GM18507 (cell line): ENCODE data around the gene B3GALT4.

ENCODE experiments used
- DNase-seq: peaks from one replicate; pipeline ENCODE4 v3.0.0; 2011; ENCODE audit warnings: low read depth; ENCODE audit not compliant: insufficient read length; ENCODE audit errors: extremely low spot score
- FAIRE-seq: peaks from 2 replicates; lab custom pipeline; 2011; peaks lifted over from hg19 to GRCh38; lab: Jason Lieb, UNC

The B3GALT4 gene

DNA sequence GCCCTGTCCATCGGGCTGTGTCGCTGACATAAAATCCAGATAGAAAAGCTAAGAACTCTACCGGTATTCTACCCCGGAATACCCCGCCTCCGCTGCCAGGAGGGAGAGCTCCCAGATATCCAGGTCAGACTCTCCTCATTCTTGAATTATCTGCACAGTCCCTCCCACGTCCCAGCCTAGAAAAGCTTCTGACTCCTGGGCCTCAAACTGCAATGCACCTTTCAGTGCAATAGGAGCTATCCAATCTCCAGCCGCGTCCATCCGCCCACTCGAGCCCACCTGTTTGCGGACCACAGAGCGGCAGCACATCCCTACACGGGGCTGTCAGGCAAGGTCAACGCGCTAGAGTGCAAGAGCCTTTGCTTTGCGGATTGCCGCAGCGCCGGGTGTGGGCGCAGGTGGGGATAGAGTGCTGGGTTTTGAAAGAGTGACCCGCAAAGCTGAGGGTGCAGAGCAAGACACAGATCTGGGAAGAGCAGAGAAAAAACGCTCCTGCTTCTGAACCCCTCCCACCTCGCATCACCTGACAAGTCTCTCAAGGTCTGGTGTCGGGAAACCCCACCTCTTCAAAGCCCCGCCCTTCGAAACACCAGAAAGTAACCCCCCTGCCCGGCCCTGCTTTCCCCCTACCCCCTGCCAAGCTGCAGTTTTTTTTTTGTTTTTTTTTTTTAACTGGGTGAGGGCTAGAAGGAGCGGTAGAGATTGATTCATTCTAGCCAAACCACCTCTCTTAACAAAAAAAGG lies 35.6 kb downstream of the B3GALT4 start:
- peak; percentile 88 for FAIRE-seq
- DNase-seq, result peak; percentile 71

DNA sequence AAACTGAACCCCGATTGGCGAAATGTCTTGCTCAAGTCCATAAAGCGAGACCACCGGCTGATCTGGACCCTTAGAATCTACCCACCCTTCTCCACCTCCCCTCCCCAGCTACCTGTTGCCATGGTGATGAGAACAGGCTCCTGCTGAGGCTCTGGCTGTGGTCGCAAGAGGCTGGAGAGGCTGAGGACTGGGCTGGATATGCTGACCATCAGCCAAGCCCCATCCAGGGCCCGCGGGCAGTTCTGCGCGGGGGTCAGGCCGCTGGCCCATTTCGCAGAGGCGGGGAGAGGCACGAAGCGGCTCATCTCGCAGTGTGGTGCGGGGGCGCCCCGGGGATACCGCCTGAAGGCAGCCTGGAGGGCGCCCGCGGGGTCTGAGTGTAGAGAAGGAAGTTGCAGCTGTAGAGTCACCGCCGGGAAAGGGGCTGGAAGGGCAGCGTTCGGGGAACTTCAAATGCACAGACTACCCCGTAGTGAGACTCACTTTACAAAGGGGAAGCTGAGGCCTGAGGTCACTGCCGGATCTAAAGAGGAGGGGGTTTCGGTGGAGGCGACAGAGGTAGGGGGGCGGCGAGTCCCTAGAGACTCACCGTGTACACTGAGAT lies 36.3 kb downstream of the B3GALT4 start:
- no peak for FAIRE-seq

DNA sequence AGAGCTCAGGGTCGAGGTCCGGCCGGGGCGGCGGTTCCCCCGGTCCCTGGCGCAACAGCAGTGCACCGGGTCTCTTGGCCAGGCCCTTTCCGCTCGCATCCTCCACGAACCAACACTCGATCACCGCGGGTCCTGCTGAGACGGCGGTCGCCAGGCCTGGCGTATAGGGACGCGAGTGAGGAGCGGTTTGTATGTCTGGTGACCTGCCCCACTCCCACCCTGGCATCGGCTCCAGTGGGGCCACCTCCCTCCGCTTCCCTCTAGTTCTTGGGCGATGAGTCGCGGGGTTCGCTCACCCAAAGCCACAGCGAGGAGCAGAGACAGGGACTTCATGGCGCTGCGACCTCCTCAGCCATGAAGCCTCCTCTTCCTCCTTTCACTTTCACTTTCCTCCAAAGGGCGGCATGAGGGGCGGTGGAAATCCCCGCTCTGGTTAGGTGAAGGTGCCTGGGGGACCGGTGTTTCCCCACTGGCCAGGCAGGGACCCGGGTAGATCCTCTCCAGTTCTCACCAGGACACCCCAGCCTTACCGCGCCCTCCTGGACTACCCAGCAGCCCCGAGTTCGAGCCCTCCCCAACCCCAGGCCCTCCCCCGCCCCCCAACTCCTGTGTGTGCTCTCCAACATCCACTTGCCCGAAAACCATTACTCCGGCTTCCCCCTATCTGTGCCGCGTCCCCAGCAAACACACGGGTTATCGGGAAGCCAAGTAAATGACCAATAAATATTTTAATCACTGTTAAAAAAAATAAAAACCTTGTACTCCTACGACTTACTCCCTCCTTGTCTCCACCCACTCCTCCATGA lies 37.0 kb downstream of the B3GALT4 start, which contains the start of gene TAPBP:
TSS of gene TAPBP (minus strand) at position 370 of the 806 bp plus-strand sequence. CDS start at position 333, 37 bp downstream.
- DNase-seq (peak; percentile 68), FAIRE-seq (peak; percentile 89)

More for the DNA sequence above, 36.3 kb downstream of the B3GALT4 start:
- DNase-seq, result no peak

DNA sequence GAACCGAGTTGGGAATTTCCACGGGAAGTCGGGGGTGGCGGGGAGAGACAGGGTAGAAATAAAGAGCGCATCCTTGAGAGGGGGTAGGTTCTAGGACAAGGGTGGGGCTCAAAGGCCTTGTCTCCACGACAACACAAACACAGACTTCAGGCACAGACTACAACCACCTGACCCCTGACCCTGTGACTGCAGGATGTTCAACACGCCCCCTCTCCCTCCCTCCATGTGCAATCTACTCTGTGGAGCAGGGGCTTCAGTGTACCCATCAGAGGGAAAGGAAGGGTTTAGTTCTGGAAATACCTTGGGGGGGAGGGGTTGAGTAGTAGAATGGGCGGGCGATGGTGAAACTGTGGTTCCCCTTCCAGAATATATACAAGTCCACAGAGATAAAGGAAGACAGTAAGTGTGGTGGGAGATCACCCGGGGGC lies 37.6 kb downstream of the B3GALT4 start:
- DNase-seq, result no peak
- peak; percentile 67 for FAIRE-seq

DNA sequence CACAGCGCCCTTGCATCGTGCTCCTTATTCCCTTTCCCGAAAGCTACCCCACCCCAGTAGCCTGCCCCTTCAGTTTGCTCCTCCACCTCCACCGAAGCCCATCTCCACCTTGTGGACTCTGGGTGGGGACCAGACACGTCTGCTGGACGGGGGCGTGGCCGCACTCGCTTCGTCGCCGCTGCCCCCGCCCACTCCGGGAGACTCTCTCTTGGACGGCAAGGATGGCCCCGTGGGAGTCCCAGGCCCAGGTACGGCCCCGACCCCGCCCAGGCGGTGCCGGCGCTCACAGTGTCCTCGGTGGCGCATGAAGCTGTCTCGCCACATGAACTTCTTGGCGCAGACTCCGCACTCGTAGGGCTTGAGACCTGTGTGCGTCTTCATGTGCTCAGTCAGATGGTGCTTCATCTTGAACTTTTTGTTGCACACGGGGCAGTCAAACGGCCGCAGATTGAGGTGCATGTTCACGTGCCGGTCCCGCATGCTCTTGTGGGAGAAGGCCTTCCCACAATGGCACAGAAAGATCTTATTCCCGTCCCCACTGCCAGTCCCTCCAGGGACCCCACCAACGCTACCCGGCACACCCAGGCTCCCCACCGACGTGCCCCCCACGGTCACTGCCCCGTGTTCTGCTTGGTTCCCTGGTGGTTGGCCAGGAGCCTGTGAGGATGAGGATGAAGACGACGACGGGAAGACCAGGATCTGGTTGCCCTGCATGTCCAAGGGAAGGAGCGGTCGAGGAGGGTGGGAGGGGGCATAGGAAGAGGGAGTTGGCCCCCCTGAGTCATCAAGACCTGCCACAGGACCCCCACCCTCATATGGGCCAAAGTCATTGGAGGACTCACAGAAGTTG lies 38.2 kb downstream of the B3GALT4 start:
- DNase-seq (no peak), FAIRE-seq (no peak)

DNA sequence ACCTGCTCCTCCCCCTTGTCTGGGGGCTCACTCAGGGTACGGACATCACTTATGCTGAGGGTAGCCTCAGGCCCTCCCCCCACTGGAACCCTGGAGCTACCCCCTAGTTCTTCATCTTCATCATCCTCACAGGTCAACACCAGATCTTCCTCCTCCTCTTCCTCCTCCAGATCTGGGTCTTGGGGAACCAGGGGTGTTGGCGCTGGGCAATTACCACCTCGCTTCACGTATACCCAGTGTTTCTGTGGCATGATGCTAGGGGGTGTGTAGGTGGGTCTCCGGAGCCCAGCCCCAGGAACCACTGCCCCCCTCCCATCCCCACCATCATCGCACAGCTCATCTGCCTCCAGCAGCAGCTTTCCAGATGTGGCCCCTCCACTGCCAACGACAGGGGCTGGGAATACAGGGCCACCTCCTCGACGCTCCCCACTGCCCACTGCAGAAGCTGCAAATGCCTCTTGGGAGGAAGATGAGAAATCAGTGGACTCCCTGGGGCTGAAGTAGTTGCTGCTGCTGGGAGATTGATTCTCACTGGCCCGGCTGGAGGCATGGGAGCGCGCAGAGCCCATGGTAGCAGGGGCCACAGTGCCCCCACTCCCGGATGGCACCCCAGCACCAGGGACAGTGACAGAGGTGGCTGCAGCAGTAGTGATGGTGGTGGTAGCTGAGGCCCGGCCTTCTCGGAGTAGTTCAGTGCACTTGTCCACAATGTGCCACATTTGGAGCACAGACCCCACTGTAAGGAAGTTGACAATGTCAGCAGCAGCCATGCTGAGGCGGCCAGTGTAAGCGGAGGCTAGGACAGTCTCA lies 39.1 kb downstream of the B3GALT4 start:
- DNase-seq (no peak), FAIRE-seq (no peak)

DNA sequence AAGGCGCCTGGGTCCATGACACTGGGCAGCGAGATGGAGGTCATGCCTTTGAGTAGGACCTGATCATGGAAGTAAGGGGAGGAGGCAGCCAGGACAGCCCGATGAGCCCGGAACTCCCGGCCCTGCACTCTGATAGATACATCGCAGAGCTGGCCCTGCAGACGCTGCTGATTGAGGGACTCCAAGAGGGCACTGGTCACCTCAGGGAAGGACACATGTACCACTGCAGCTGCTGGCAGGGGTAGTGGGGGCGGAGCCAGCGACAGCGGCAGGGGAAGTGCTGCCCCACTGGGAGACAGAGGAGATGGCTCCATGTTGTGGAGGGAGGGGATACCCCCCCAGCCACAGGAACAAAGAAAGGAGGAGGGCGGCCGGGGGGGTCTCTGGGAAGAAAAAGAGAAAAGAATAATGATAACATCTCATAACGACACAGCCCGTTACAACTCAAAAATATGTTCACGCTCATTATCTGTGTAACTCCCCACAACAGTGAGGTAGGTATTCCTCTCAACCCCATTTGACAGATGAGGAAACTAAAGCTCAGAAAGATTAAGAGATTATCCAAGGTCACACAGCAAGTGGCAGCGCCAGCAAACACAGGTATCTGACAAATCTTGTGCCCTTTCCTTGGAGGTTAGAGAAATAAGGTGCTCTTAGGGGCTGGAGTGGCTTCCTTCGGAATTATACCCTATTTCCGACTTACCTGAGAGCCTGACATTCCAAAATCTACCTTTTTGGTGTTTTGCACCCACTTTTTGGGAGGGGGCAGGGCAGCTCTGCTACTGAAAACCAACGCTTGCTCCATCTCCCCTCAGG lies 39.9 kb downstream of the B3GALT4 start:
- FAIRE-seq, result no peak
- DNase-seq, result no peak

DNA sequence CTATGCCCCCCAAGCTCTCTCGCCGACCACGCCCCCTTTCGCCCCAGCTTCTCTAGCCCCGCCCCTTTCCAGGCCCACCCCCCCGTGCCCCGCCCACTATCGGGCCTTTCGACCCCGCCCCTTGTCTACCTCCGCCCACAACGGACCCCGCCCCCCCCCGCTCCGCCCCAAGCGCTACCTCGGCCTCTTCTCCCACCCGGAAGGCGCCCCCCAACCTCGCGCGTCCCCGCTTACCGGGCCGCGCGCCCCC lies 40.4 kb downstream of the B3GALT4 start:
- DNase-seq (no peak), FAIRE-seq (no peak)

DNA sequence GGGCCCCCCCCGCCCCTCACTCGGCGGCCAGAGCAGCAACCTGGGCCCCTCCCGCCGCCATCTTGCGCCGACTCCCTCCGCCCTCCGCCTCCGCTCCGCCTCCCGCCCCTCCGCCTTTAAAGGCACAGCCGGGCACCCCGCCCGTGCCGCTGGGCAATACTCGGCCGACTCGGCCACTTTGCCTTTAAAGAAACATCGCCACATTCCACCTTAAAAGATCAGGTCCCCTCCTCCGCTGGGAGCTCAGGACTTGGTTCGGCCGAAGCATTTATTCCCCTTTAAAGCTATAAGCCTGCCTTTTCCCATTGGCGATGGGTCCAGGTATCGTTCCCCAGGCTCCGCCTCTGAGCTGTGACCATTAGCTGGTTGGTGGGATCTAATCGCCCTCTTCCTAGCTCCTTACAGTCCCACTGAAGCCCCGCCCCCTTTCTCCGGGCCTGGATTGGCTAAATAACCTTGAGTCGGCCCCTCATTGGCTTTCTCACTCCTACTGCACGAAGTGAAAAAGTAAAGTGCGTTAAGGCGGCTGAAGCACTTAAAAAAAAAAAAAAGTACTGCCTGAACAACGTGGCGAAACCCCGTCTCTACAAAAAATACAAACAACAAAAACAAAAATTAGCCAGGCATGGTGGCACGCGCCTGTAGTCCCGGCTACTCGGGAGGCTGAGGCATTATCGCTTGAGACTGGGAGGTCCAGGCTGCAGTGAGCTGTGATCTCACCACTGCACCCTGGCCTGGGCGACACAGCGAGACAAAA lies 40.9 kb downstream of the B3GALT4 start, which contains the start of gene ZBTB22:
TSS of gene ZBTB22 (minus strand) at position 76 of the 757 bp plus-strand sequence. CDS start 828 bp downstream, outside the sequence.
- FAIRE-seq, result peak; percentile 95
- peak; percentile 71 for DNase-seq

DNA sequence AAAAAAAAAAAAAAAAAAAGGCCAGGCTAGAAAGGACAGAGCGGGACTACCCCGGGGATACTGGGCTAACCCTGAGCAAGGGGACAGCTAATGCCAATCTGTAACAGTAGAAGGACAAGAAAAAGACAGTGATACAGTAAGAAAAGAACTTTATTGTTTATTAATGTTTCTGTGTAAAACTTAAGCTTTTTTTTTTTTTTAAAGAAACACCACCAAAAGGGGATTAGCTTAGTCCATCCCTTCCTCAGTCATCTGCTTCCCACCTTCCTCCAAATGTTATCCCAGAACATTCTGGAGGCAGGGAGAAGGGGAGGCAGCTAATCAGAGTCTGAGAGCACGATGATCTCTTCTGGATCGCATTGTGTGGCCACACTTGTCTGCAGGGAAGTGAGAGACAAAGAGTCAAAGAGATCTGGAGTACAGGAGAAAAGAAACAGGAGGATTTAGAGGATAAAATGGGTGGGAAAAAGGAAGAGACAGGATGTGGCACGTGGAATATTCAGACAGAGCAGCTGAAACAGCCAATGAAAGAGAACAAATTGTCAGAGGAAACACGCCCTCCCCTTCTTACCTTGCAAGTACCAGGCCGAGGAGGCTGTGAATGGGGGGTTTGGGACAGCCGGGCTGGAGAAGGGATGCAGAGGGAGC lies 41.6 kb downstream of the B3GALT4 start:
- FAIRE-seq, result no peak
- no peak for DNase-seq

DNA sequence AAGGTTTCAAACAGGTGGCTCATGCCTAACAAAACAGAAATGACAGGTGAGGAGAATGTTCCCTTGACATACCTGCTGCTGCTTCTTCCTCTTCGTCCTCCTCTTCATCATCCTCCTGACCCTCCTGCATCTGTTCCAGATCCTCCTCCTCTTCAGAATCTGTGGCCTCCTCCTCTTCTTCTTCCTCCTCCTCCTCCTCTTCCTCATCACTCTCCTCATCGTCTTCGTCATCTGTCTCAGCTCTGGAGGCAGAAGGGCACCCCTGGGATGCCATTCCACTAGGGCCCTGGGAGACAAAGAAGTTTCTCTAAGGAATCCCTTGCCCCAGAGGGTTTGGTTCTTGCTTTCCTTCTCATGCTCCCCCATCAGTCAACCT lies 43.0 kb downstream of the B3GALT4 start:
- DNase-seq, result no peak
- no peak for FAIRE-seq

DNA sequence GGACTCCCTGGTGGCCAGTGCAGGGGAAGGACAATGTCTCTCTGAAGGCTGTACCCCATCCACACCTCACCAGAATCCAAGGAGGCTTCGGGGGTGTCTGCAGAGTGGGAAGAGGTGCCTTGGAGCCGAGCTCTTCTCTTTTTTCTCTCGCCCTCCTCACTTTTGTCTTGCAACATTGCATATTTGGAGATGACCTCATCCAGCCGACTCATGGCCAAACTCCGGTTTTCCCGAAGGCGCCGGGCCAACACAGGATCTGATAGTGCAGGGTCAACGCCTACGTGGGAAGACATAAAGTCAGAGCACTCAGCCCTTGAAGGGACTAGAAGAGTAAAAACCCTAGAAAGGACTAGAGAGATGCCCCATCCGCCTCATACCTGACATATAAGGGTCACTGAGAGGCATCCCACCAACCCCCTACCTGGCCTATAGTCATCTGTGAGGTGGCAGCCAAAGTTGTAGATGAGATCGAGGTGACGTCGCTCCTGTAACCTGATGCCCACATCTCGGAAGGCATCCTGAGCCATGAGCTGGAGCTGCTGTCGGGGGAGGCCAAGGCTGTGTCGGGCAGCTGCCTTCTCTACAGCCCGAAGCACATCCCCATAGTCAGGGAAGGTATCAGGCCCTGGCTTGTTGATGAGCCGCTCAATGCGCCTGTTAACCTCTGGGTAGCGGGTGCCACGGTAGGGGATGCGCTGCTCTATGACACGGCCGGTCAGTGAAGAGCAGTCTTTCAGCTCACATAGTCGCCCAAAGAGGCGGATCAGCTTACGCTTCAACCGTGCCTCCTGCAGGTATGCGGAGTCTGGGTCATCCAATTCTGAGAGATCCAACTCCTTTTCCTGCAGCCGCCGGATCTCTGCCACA lies 43.6 kb downstream of the B3GALT4 start:
- no peak for FAIRE-seq
- no peak for DNase-seq

DNA sequence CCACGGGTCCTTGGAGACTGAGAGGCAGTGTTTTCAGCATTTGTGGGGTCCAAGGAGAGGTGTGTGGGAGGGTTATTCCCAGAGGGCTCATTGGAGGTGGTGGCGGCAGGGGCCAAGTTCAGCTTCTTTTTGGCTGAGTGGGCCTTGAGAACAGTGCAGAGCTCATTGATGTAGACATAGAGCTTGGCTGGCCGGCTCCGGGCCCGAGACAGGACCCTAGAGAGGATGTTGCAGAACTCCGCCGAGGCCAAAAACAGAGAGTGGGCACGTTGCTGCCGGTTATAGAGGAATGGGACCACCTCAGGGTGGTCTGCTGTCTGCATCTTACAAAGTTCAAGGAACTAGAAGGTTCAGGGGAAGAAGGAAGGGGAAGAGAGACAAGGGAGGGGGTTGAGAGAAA lies 44.3 kb downstream of the B3GALT4 start:
- no peak for FAIRE-seq
- no peak for DNase-seq

DNA sequence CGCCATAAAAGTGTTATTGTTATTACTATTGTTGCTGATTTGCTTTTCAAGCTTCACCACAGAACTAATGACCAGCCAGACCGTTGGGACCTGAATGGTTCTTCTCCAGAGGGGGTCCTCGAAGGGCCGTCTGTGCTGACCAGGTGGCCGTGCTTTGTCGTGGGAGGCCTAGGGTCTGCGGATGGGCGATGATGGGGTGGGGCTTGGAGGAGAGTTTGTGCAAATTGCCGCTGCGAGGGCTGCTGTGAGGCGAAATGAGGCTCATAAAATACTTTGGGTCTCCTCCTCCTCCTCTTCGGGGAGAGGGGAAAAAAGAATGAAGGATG lies 46.7 kb downstream of the B3GALT4 start:
- no peak for DNase-seq
- FAIRE-seq, result no peak

DNA sequence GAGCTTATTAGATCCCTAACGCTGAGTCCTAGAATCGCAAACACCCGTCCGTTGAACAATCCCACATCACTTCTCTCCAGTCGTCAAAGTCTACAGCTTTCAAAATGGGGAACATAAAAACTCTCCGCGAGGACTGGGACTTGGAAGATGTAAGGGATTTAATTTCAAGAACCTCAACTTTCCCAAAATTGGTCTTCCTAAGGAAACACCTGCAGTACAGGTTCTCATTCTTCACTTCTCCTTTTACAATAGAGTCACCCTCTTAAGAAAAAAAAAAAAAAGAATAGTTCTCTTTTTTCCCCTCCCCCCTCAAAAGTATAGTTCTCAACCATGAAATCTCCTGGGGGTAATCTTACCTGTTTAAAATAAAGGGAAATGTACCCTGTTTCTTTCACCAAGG lies 47.2 kb downstream of the B3GALT4 start:
- DNase-seq, result no peak
- FAIRE-seq, result no peak
